IPS DF 19.7 (cell line): ENCODE results near the gene METTL6.
"Not testable (repeated sequence)": the region's sequence is repeated elsewhere in the genome, so short reads cannot be mapped to it uniquely, and the experiment has no call there.

Experiments
- DNase-seq: peaks from one replicate; pipeline ENCODE4 v3.0.0-alpha.2; 2013; ENCODE audit warnings: low read depth, low spot score

METTL6 gene, protein sequence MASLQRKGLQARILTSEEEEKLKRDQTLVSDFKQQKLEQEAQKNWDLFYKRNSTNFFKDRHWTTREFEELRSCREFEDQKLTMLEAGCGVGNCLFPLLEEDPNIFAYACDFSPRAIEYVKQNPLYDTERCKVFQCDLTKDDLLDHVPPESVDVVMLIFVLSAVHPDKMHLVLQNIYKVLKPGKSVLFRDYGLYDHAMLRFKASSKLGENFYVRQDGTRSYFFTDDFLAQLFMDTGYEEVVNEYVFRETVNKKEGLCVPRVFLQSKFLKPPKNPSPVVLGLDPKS

DNA sequence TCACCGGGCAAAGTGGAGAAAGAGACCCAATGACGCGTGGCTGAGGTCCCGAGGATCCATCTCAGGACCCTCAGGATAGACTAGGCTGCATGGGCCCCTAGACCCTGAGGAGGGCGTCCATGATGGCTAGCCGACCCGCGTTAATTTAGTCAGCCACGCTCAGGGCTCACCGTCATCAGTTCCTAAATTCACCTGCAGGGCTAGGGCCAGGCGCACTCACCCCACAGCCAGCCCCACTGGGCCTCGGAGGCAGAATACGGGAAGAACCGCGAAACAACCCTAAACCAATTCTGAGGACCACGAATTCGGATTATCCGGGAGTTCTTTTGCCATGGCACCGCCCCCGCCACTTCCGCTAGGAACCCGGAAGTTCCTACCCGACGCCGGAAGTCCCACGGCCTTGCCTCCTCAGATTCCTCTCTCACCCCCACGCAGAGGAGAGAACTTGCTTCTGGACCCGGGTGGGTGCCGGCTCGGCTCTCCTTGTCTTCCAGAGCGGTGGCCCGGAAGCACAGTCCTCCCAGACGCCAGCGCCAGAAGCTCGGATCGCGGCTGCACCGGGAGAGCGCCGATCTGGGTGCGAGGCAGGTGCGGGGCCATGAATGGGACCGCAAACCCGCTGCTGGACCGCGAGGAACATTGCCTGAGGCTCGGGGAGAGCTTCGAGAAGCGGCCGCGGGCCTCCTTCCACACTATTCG, at the start of gene METTL6, which contains the start of gene EAF1:
Gene METTL6 (minus strand): TSS at position 363 of the 699 bp plus-strand sequence. CDS start 1,033 bp downstream, outside the sequence.
Gene EAF1 (plus strand): TSS at position 417 of the 699 bp plus-strand sequence. CDS start 182 bp downstream, at position 599.
- DNase-seq, result peak; percentile 40

DNA sequence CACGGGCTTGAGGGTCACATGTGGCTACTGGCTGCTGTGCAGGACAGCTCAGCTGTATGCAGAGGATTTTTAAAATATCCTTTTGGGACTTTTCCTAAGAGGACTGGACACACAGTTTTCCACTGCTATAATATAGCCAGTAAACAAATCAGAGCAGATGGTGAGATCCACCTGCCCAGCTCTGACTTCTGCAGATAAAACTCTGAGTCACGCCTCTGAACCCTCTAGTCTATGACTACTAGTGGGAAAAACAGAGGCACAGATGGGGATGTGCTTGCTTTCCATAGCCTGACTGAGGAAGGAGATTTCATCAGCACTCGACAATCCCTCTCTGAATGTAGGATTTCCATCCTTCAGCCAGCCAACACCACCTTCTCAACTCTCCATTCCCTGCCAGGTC, 49.0 kb upstream of the METTL6 start:
- DNase-seq, result no peak

DNA sequence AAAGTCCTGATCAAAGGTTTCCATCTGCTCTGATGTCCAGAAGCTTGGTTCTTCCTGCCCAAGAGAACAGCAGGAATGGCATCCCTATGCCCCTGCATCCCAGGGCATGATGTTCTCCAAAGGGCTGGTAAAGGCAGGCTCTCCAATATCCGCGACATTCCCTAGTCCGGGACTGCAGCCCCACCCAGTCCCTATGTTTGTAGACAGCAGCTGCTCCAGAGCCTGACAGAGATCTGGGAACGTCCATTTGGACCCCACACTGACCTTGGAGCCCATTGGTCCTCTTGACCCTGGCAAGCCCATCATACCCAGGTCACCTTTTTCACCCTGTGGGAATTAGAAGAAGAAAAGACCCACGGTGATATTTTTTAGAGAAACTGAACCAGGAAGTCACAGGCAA, 47.8 kb upstream of the METTL6 start:
- no peak for DNase-seq

DNA sequence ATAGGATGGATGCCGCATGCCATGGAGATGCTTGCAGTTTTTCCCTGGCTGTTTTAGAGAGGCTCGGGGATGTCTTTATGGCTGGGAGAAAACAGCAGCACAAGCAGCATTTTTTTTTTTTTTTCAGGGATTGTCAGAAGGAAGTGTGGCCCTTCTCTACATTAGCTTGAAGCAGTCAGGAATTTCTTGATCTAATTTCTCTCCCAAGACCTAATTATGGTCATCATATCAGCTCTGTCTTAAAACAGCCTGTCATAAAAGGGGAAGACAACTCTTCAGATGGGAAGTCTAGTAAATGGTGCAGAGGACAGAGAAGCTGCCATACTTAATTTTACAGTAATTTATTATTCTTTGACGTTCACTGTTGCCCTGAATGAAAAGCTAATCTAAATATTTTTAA, 44.5 kb upstream of the METTL6 start:
- no peak for DNase-seq

DNA sequence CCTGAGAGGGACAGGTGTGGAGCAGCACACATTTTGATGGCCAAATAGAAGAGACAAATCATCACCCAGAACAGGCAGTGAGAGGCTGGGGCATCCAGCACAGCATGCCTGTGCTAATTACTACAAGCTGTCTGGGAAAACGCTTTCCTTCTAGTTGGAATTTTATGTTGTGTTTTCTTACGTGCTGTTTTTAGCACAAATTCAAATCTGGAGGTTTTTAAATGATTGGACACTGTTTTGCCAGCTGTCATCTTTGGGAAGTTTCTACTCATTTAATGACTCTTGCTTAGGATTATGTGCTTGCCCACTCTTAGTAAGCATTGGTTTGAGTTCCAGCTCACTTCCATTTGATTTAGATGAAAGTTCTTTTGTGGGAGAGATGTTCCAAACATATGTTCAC, 43.5 kb upstream of the METTL6 start:
- no peak for DNase-seq

DNA sequence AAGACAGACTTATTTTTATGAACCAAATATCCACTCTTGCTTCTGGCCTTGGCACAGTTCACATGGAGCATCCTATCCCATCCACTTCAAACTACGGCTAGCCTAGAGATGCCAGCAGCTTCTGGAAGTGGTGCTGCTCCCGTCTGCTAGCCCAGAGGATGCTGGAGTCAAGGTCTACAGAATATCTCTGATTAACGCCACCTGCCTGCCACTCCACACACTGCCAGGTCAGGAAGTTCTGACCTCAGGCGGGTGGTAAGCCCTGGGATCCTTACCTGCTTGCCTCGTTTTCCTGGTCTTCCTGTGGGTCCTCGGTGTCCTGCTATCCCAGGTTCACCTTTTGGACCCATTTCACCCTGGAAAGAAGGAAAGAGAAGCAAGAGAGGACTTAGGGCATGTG, 42.9 kb upstream of the METTL6 start:
- no peak for DNase-seq

DNA sequence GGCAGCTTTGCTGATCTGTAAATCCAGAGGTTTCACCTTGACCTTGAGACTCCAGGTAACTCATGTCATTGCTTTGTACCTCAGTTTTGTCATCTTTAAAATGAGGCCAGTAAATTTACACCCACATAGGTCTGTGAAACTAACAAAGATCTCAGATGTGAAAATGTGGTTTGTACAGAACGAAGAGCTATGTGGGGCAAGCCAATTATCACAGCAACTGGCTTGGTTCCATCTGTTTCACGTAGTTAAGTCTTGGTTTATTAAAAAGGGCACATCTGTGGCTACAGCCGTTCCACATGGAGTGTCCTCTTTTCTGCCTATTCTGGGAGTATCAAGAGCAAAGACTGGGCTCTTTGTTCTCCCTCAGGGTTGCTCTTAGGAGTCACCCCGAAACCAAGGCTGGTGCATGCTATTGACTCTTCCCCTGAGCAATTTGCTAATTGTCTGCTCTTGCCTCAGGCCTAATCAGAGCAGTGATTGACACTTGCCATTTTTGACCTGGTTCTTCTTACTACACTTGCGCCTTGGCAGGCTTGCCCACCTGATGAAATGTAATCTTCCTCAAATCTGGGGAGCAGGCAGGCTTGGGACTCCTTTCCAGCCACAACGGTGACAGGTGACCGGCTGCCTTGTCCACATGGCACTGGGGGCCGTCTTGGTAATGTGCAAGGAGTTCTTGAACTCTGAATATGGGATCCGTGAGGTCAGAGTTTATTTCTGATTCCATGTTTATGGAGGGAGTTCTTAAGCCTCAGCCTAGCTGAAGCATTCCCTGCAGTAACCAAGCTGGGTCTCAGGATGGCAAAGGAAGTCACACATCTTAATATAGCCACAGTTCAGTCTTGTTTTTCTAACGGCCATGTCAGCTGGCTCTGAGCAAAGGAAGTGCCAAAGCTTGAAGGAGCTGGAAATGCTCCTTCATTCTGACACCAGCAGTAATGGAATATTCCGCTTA, 40.2 kb upstream of the METTL6 start:
- no peak for DNase-seq

DNA sequence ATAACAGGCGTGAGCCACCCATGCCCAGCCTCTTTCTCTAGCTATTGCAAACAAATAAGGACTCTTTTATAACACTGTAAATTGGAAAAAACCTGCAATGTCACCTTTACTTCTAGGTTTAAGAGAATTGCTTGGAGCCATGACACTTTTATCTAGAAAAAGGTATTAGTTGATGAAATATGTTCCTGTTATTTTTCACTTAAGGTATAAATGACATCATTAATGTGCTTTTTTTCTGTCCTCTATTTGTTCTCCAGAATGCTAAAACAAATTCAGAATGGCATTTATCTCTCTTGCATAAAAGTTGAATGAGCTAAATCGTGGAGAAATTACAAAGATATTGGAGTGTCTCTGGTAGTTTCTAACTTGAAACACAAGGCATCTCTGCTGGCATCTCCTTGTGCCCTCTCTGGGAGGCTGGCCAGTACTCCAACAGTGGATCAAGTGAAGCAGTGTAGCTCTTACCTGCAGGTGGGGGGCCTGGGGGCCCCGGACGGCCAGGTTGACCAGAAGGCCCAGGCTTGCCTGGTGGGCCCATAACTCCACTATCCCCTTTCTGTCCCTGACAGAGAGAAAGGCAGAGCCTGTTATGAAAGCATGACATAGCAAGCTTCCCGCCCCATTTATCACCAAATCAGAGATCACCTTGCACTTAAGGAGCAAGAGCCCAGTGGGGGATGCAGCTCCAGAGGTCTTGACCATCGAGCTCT, 38.7 kb upstream of the METTL6 start:
- no peak for DNase-seq

DNA sequence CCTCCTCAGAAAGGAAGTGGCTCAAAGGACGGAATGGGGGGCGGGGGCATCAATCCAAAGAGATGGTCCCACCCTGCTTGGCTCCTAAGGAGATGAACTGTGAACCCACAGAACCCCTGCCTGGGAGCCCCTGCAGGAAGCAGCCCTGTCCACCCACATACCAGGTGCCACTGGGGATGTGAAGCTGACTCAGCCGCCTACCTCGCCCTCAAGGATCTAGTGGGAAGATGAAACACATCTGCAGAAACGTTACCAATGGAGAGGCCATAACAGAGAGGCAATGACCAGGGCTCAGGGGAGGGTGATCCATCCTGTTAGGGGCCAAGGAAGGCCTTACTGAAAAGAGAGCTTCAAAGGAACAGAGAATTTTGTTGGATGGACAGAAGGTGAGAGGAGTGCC, 35.1 kb upstream of the METTL6 start:
- DNase-seq, result no peak

DNA sequence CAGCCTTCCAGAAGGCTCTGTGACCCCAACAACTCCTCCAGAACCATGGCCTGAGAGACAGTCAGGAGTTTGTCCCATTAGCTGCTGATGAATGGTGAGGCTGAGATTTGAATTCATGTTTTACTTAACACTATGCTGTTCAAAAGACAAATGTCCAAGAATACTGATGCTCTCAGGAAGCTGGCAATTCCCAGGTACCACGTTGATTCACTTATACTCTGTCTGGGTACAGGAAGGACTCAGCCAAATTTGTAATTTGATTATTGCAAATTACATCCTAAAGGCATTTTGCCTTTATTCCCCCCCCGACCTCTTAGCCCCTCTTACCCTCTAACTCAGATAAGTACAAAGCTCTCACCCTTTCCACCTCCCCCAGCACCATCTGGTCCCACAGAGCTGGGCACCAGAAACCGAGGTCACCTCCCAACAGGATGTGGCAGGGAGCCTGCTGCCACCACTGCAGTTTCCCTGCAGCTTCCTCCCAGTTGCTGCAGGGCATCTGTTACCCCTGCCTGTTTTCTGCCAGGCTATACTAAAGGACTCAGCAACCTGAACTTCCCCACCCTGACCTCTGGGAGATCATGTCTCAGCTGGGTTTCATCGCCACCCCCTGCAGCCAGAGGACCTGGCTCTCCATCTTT, 33.7 kb upstream of the METTL6 start:
- no peak for DNase-seq

DNA sequence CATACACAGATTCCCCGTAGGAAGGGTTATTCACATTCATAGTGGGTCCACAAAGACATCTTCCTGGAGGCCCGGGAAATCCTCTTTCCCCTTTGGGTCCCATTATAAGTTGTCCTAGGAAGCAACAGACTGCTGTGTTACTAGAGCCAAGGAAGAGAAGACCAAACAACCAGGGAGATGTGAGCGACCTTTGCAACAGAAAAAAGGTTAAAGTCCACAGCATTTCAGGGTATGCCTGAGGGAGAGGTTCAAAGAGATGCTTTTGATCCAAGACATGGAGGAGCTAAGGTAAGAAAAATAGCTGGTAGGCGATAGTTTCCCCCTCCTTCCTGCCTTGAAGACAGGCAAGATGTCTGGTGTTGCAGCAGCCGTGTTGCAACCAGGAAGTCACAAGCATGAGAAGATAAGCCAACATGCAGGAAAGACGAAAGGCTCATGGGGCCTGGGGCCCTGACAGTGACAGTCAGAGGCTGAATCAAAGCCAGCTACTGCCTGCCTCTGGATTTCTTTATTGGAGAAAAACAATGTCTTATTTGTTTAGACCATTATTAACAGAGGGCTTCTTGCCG, 31.0 kb upstream of the METTL6 start:
- DNase-seq, result no peak

DNA sequence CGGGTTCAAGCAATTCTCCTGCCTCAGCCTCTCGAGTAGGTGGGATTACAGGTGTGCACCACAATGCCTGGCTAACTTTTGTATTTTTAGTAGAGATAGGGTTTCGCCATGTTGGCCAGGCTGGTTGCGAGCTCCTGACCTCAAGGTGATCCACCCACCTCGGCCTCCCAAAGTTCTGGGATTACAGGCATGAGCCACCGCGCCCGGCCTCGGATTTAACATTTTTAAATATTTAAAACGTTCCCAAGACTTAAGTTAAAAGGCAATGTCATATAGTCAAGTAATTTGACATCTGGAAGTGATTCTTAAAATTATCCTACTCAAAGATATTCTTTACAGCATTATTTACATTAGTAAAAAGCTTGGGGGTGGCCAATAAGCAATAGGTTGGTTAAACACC, 29.6 kb upstream of the METTL6 start:
- not testable (repeated sequence) for DNase-seq

DNA sequence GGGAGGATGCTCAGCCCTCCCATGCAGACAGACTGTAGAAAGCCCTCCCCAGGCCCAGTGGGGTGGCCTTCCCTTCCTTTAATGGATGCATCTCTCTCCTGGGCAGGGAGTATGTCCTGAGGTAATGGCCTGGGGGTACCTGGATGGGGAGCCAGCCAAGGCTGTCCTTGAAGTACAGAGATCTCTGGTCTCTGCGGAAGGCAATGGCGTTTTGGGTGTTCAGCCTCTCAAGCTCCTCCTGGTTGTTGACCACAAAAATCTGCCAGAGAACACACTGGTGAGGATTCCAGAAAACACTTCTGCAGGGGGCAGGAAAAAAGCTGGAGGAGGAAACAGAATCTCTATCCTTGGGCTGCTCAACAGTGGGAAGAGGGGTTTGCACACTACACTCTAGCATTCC, 29.0 kb upstream of the METTL6 start:
- DNase-seq, result no peak

DNA sequence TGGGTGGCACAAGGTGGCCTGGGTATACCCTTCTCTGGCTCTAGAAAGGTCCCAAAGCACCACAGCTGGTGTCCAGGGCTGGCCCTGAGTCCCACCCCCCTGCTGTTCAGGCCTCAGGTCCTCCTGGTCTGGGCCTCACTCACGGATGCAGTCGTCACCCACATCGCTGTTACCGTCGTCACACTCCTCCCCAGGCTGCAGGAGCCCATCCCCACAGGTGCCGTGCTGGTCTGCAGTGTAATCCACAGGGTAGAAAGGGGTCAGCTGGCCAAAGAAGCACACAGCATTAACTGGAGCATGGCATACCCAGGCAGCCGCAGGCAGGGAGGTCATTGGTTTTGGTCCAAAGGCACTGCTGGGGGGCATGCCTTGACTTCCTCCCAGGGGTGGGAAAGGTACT, 28.4 kb upstream of the METTL6 start:
- no peak for DNase-seq

DNA sequence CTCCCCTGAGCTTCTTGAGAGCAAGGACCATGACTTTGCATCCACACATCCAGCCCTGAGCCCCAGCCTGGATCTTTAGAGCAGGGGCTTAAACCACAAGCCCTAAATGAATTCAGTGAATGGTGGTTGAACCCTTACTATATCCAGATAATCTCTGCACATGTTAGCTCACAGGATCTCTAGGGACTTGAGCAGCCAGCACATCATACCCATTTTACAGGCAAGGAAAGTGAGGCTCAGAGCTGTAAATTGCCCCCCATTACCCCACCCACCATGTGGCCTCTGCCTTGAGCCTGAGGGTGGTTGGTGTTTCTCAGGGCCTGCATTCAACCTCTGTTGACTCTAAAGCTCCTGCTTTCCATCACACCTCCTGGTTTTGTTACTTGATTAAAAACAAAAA, 27.6 kb upstream of the METTL6 start:
- DNase-seq, result no peak

DNA sequence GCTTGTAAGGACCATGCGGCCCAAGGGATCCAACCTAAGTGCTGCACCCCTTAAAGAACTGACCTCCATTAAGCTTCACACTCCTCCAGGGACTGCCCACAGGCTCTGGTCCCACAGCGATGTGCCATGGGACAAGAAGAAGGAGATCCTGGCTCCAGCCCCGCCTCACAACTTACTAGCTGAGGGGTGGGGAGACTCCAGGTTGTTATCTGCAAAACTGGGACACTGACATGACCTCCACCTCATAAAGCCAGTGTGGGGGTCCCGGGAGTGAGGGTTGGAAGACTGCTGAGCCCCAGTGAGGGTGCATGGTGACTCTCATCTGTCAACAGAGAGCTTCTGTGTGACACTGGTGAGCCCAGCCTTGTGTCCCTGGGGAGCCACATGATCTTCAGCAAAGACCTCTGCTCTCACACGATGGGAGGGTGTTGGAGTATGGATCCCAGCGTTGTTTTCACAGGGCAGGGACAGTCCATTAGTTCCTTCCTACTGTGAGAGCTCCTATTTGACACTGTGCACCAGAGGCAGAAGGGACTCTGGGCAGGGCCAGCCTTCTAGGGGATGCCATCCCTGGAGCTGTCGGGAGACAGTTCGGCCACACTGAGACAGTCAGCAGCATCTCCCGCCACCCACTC, 26.8 kb upstream of the METTL6 start:
- DNase-seq, result no peak

DNA sequence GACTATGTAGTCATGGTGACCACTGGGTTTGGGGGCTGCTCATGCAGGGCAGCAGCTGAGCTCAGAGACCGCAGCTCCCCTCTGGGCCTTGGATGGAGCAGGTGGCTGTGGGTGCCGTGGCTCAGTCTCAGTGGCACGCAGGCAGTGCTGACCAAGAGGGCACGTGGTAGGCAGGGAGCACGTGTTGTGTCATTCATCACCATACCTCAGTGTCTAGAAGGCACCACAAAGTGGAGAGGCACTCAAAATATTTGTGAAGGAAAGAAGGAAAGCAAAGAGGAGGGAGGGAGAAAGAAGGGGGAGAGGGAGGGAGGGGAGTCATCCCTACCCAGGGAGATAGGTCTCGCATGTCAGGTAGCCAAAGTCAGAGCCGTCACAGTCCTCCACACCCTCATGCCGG, 26.2 kb upstream of the METTL6 start:
- DNase-seq, result no peak

DNA sequence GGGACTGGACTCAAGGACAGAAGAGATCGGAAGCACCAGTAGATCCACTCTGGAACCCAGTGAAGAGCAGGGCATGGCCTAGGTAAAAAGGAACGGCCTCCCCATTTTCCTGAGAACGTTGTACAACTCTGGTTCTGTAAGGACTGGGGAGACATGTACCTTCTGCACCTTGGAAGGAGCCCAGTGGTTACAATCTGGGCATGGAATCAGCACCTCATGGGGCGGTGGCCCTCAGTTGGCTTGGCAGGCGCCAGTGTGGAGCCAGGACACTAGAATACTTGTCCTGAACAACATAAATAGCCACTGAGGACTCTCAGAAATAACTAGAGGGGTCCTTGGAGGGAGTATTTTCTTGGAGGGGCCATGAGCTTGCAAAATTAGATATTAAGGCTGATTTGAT, 25.6 kb upstream of the METTL6 start:
- no peak for DNase-seq

DNA sequence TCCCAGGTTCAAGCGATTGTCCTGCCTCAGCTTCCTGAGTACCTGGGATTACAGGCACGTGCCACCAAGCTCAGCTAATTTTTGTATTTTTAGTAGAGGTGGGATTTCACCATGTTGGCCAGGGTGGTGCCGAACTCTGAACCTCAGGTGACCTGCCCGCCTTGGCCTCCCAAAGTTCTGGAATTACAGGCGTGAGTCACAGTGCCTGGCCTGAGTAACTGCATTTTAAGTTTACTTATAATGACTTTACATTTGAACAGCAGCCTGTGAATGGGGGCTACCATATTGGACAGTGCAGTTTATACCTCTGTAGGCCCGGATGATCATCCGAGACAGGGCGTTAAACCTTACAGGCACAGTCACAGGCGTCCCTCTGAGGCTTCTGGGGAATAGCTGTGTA, 24.8 kb upstream of the METTL6 start:
- no peak for DNase-seq
